IMR-90 (cell line): ENCODE results near the gene CLDN8. TPM values are rescaled to one million over a fixed set of nuclear protein-coding genes. Genes with fewer than 3 reads are reported as not detected.

Experiments
- ATAC-seq: fragments of 200-7000 bp; cut with Tn5 transposase; 2 replicates; pipeline ENCODE4 v1.9.1; 2020; ENCODE audit warnings: low read depth, mild to moderate bottlenecking, moderate library complexity
- BruUV-seq: library from RNA; stranded (reverse); fragments of 400-500 nt; replicated peaks from 2 replicates; lab custom pipeline; 2021; lab: Mats Ljungman, UMichigan
- CTCF ChIA-PET: fragments of 300-600 bp; formaldehyde crosslinking; extraction: SDS; loops from one replicate; lab custom pipeline; 2021; ENCODE audit warnings: antibody characterized with exemption; lab: Yijun Ruan, JAX
- POLR2A ChIA-PET: fragments of 300-600 bp; sonication (Branson Sonifier 250); formaldehyde crosslinking; loops from one replicate; lab custom pipeline; 2022; ENCODE audit warnings: antibody characterized with exemption; ENCODE audit not compliant: unreplicated experiment; lab: Charles Lee
- DNase-seq: peaks from one replicate; pipeline ENCODE4 v3.0.0; 2013
- H2AFZ ChIP-seq: replicated peaks from 2 replicates; pipeline ENCODE3; 2013; ENCODE audit warnings: low read length, mild to moderate bottlenecking; ENCODE audit not compliant: poor library complexity
- H2AK5ac ChIP-seq: 2 replicates; pipeline ENCODE4 v1.6.1; 2013; ENCODE audit warnings: low read depth, low read length, inconsistent platforms
- H2AK9ac ChIP-seq: replicated peaks from 2 replicates; pipeline ENCODE3; 2013; ENCODE audit warnings: mild to moderate bottlenecking, low read depth, low read length, moderate library complexity; ENCODE audit not compliant: poor library complexity
- H2BK120ac ChIP-seq: 2 replicates; pipeline ENCODE4 v1.6.1; 2013; ENCODE audit warnings: low read depth, low read length, inconsistent platforms
- H2BK15ac ChIP-seq: 3 replicates; pipeline ENCODE4 v1.6.1; 2013; ENCODE audit warnings: low read depth, low read length, inconsistent platforms
- H2BK20ac ChIP-seq: 2 replicates; pipeline ENCODE4 v1.6.1; 2013; ENCODE audit warnings: low read depth, mild to moderate bottlenecking, inconsistent platforms, low read length, moderate library complexity
- H2BK5ac ChIP-seq: 2 replicates; pipeline ENCODE4 v1.6.1; 2013; ENCODE audit warnings: mild to moderate bottlenecking, low read depth, low read length, inconsistent platforms; ENCODE audit not compliant: poor library complexity, severe bottlenecking
- H3K14ac ChIP-seq: replicated peaks from 2 replicates; pipeline ENCODE4 v1.6.1; 2013; ENCODE audit warnings: low read depth, low read length, inconsistent platforms
- H3K18ac ChIP-seq: 2 replicates; pipeline ENCODE4 v1.6.1; 2013; ENCODE audit warnings: low read depth, low read length, control low read depth
- H3K23ac ChIP-seq: 2 replicates; pipeline ENCODE4 v1.6.1; 2013; ENCODE audit warnings: low read depth, low read length, inconsistent platforms
- H3K27ac ChIP-seq: 2 replicates; pipeline ENCODE4 v1.5.1; 2013; ENCODE audit warnings: mild to moderate bottlenecking, control low read depth, low read length; ENCODE audit not compliant: insufficient read depth
- H3K27me3 ChIP-seq: 2 replicates; pipeline ENCODE4 v1.6.1; 2013; ENCODE audit warnings: low read length; ENCODE audit not compliant: control insufficient read depth, insufficient read depth
- H3K36me3 ChIP-seq: 2 replicates; pipeline ENCODE4 v1.6.1; 2013; ENCODE audit warnings: low read length, mixed read lengths; ENCODE audit not compliant: control insufficient read depth, insufficient read depth
- H3K4ac ChIP-seq: 2 replicates; pipeline ENCODE4 v1.6.1; 2013; ENCODE audit warnings: low read depth, low read length, inconsistent platforms
- H3K4me1 ChIP-seq: 2 replicates; pipeline ENCODE4 v1.6.1; 2013; ENCODE audit warnings: low read length, mixed read lengths; ENCODE audit not compliant: control insufficient read depth, insufficient read depth
- H3K4me2 ChIP-seq: 2 replicates; pipeline ENCODE4 v1.6.1; 2013; ENCODE audit warnings: low read depth, mild to moderate bottlenecking, control low read depth, low read length, moderate library complexity
- H3K4me3 ChIP-seq: 2 replicates; pipeline ENCODE4 v1.5.1; 2013; ENCODE audit warnings: low read depth, mild to moderate bottlenecking, control low read depth, low read length, moderate library complexity; ENCODE audit not compliant: insufficient read depth
- H3K56ac ChIP-seq: 2 replicates; pipeline ENCODE4 v1.6.1; 2013; ENCODE audit warnings: low read length, inconsistent platforms; ENCODE audit not compliant: insufficient read depth; ENCODE audit errors: extremely low read depth
- H3K79me1 ChIP-seq, 2 experiments: 2 replicates each; pipeline ENCODE4 v1.6.1; 2013; ENCODE audit warnings: low read length in 2 of 2, inconsistent platforms in 1 of 2, low read depth in 1 of 2
- H3K9ac ChIP-seq: 2 replicates; pipeline ENCODE4 v1.6.1; 2013; ENCODE audit warnings: low read depth, low read length, control low read depth
- H3K9me1 ChIP-seq: 2 replicates; pipeline ENCODE4 v1.6.1; 2013; ENCODE audit warnings: low read length, inconsistent platforms; ENCODE audit not compliant: insufficient read depth
- H3K9me3 ChIP-seq: 2 replicates; pipeline ENCODE4 v1.6.1; 2013; ENCODE audit warnings: low read length; ENCODE audit not compliant: control insufficient read depth, insufficient read depth
- H4K20me1 ChIP-seq: 2 replicates; pipeline ENCODE4 v1.6.1; 2013; ENCODE audit warnings: low read length, inconsistent platforms; ENCODE audit not compliant: insufficient read depth
- H4K5ac ChIP-seq: 2 replicates; pipeline ENCODE4 v1.6.1; 2013; ENCODE audit warnings: mild to moderate bottlenecking, low read depth, low read length, control low read depth
- H4K8ac ChIP-seq, 2 experiments: 2 replicates each; pipeline ENCODE4 v1.6.1; 2013; ENCODE audit warnings: low read depth in 2 of 2, low read length in 2 of 2, control low read depth in 1 of 2, inconsistent platforms in 1 of 2
- H4K91ac ChIP-seq: 2 replicates; pipeline ENCODE4 v1.6.1; 2013; ENCODE audit warnings: low read depth, low read length, inconsistent platforms; ENCODE audit not compliant: insufficient read depth
- BHLHE40 ChIP-seq: fragments of 150-350 bp; IDR thresholded peaks from 2 replicates; pipeline ENCODE4 v1.6.1; 2016; ENCODE audit warnings: mild to moderate bottlenecking, low read depth, low read length
- CEBPB ChIP-seq: IDR thresholded peaks from 2 replicates; pipeline ENCODE4 v1.6.1; 2012; ENCODE audit warnings: low read depth, low read length, improper control_type of control experiment
- CHD1 ChIP-seq: IDR thresholded peaks from 2 replicates; pipeline ENCODE4 v1.6.1; 2012; ENCODE audit warnings: low read depth, low read length, improper control_type of control experiment
- FOS ChIP-seq: fragments of 150-350 bp; IDR thresholded peaks from 2 replicates; pipeline ENCODE4 v1.6.1; 2016; ENCODE audit warnings: low read depth, low read length
- MAFK ChIP-seq: IDR thresholded peaks from 2 replicates; pipeline ENCODE4 v1.6.1; 2012; ENCODE audit warnings: low read depth, low read length, improper control_type of control experiment
- MAZ ChIP-seq: IDR thresholded peaks from 2 replicates; pipeline ENCODE4 v1.6.1; 2012; ENCODE audit warnings: low read depth, mild to moderate bottlenecking, low read length, improper control_type of control experiment, moderate library complexity, borderline replicate concordance
- POLR2A ChIP-seq: IDR thresholded peaks from 2 replicates; pipeline ENCODE4 v1.6.1; 2012; ENCODE audit warnings: mild to moderate bottlenecking, low read depth, low read length
- RAD21 ChIP-seq: IDR thresholded peaks from 2 replicates; pipeline ENCODE4 v1.6.1; 2012; ENCODE audit warnings: low read length, improper control_type of control experiment
- RCOR1 ChIP-seq: IDR thresholded peaks from 2 replicates; pipeline ENCODE4 v1.6.1; 2012; ENCODE audit warnings: mild to moderate bottlenecking, low read length, improper control_type of control experiment; ENCODE audit not compliant: insufficient replicate concordance
- RFX5 ChIP-seq: IDR thresholded peaks from 2 replicates; pipeline ENCODE4 v1.8.0; 2012; ENCODE audit warnings: low read depth, mild to moderate bottlenecking, low read length, moderate library complexity
- SMC3 ChIP-seq: fragments of 150-350 bp; IDR thresholded peaks from 2 replicates; pipeline ENCODE4 v1.6.1; 2016; ENCODE audit warnings: low read depth, mild to moderate bottlenecking, antibody characterized with exemption, low read length, moderate library complexity
- WGBS, 2 experiments: methylation state at CpG; one replicate each; pipeline versions ENCODE4 v1.1.5 to v1.1.7; 2013; ENCODE audit warnings: missing lambda C conversion rate in 2 of 2; ENCODE audit not compliant: insufficient read length in 1 of 2; ENCODE audit errors: extremely low coverage in 2 of 2; 5-methylcytosine and 5-hydroxymethylcytosine counted together
- dilution Hi-C: fragments of 300-500 bp; cut with HindIII; formaldehyde crosslinking; loops from one replicate; pipeline ENCODE4 v1.14.3; 2018; ENCODE audit warnings: low sequenced_read_pairs; ENCODE audit not compliant: unreplicated experiment
- in situ Hi-C: fragments of 300-500 bp; cut with MboI; formaldehyde crosslinking; loops from 3 replicates; pipeline ENCODE4 v1.14.3; 2019; ENCODE audit warnings: low sequenced_read_pairs, inconsistent platforms, mixed read lengths
- intact Hi-C: fragments of 100-400 bp; cut with micrococcal nuclease; formaldehyde crosslinking; loops from 2 replicates; pipeline ENCODE4 v1.10.0; 2022
- polyA plus RNA-seq, 3 experiments: library from polyadenylated mRNA; depleted of rRNA; stranded (reverse); fragments of >200 nt; gene quantifications; 2 replicates each; pipeline ENCODE4 v1.2.3, GENCODE V29; 2012; ENCODE audit warnings: low replicate concordance in 1 of 3
- total RNA-seq: library from RNA; depleted of rRNA; stranded (reverse); fragments of >200 nt; gene quantifications from 2 replicates; pipeline ENCODE4 v1.2.3, GENCODE V29; 2012
- TF ChIP-seq, protein P1 (sequence below): fragments of 150-350 bp; IDR thresholded peaks from 2 replicates; pipeline ENCODE4 v1.6.1; 2017; ENCODE audit warnings: mild to moderate bottlenecking, antibody characterized with exemption, low read length, low read depth
- TF ChIP-seq, protein P2 (sequence below): fragments of 150-350 bp; IDR thresholded peaks from 2 replicates; pipeline ENCODE4 v1.6.1; 2016; ENCODE audit warnings: low read depth, mild to moderate bottlenecking, low read length, moderate library complexity, borderline replicate concordance
- TF ChIP-seq, protein P3 (sequence below): conservative IDR thresholded peaks from 2 replicates; pipeline ENCODE4 v1.5.1; 2012; ENCODE audit warnings: mild to moderate bottlenecking, low read depth, low read length, improper control_type of control experiment

The CLDN8 gene
- total and polyA plus RNA-seq, 2 of the 4 experiments (the other 2 are of a cell fraction), result not detected

DNA sequence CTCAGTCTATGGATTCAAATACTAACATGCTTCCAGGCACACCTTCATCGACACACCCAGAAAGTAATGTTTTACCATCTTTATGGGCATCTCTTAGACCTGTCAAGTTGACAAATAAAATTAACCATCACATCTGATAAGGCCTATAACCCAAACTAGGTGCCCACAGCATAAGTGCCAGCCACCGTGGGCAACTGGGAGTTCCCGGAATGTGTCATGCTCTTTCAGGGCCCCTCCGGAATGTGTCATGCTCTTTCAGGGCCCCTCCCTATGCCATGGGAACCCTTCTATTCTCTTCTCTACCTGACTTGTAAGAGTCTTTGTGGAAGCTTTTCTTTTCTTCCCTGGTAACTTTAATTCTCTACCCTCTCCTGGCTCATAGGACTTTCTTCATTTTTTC, 40.2 kb upstream of the CLDN8 start:
- dilution Hi-C loops, result no loop called here

More for the DNA sequence above, 40.2 kb upstream of the CLDN8 start:
- H3K14ac ChIP-seq, result no peak overlapping the region
- intact Hi-C loops (no loop called here), in situ Hi-C loops (no loop called here)
- no peak overlapping the region for H3K4me3 ChIP-seq
- no peak overlapping the region for H4K5ac ChIP-seq
- no peaks in the 10 kb centered on the region for H3K27me3 ChIP-seq
- BruUV-seq, result no TSS peak
- H3K4me1 ChIP-seq, result no peaks in the 10 kb centered on the region
- no peak overlapping the region for H3K56ac ChIP-seq
- no peak overlapping the region for H2AK9ac ChIP-seq
- no peaks in the 10 kb centered on the region for H3K9me1 ChIP-seq
- ChIA-PET CTCF (interaction anchor here (0.7 kb wide), 1 partner anchor 16 kb away, joined by 3 read pairs; no protein-coding TSS in a partner anchor), POLR2A (no interaction called here)
- H3K9ac ChIP-seq, result no peak overlapping the region
- no peak overlapping the region for H2BK5ac ChIP-seq
- H2AK5ac ChIP-seq, result no peak overlapping the region
- H4K8ac ChIP-seq, result no peak overlapping the region
- TF ChIP-seq, protein P1, sequence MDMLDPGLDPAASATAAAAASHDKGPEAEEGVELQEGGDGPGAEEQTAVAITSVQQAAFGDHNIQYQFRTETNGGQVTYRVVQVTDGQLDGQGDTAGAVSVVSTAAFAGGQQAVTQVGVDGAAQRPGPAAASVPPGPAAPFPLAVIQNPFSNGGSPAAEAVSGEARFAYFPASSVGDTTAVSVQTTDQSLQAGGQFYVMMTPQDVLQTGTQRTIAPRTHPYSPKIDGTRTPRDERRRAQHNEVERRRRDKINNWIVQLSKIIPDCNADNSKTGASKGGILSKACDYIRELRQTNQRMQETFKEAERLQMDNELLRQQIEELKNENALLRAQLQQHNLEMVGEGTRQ, result no peak
- TF ChIP-seq, protein P2, sequence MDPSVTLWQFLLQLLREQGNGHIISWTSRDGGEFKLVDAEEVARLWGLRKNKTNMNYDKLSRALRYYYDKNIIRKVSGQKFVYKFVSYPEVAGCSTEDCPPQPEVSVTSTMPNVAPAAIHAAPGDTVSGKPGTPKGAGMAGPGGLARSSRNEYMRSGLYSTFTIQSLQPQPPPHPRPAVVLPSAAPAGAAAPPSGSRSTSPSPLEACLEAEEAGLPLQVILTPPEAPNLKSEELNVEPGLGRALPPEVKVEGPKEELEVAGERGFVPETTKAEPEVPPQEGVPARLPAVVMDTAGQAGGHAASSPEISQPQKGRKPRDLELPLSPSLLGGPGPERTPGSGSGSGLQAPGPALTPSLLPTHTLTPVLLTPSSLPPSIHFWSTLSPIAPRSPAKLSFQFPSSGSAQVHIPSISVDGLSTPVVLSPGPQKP, result no peak
- no peak for TF ChIP-seq CHD1
- no peak for TF ChIP-seq MAZ
- TF ChIP-seq CEBPB, result no peak
- no peak for TF ChIP-seq FOS
- no peak for TF ChIP-seq BHLHE40
- TF ChIP-seq POLR2A, result no peak
- TF ChIP-seq RFX5, result no peak
- no peak for TF ChIP-seq SMC3
- TF ChIP-seq MAFK, result no peak
- TF ChIP-seq, protein P3, sequence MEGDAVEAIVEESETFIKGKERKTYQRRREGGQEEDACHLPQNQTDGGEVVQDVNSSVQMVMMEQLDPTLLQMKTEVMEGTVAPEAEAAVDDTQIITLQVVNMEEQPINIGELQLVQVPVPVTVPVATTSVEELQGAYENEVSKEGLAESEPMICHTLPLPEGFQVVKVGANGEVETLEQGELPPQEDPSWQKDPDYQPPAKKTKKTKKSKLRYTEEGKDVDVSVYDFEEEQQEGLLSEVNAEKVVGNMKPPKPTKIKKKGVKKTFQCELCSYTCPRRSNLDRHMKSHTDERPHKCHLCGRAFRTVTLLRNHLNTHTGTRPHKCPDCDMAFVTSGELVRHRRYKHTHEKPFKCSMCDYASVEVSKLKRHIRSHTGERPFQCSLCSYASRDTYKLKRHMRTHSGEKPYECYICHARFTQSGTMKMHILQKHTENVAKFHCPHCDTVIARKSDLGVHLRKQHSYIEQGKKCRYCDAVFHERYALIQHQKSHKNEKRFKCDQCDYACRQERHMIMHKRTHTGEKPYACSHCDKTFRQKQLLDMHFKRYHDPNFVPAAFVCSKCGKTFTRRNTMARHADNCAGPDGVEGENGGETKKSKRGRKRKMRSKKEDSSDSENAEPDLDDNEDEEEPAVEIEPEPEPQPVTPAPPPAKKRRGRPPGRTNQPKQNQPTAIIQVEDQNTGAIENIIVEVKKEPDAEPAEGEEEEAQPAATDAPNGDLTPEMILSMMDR, result no peak
- no peak for TF ChIP-seq RAD21
- TF ChIP-seq RCOR1, result no peak
- H2BK20ac ChIP-seq, result no peak overlapping the region
- H4K91ac ChIP-seq, result no peak overlapping the region
- DNase-seq (no peak), ATAC-seq (no peak)
- no peaks in the 10 kb centered on the region for H3K79me1 ChIP-seq
- H2BK120ac ChIP-seq, result no peak overlapping the region
- no peak overlapping the region for H3K18ac ChIP-seq
- no peaks in the 10 kb centered on the region for H4K20me1 ChIP-seq
- H3K27ac ChIP-seq, result no peak overlapping the region
- H3K4ac ChIP-seq, result no peak overlapping the region
- H3K4me2 ChIP-seq, result no peak overlapping the region
- H2AFZ ChIP-seq, result no peak overlapping the region
- no peak overlapping the region for H3K23ac ChIP-seq
- H2BK15ac ChIP-seq, result no peak overlapping the region
- no peaks in the 10 kb centered on the region for H3K36me3 ChIP-seq
- H3K9me3 ChIP-seq, result peaks cover 4% of the 10 kb centered on the region; the same call in 1 of the 2 replicates
- WGBS, 2 experiments, result 62% methylated on average over 4 of the region's 4 CpGs; no CpG with 5 or more reads in 1 of the 2 experiments
